MM.1S (cell line): Measurements from ENCODE around the gene CD6.

ENCODE experiments used
- CTCF ChIP-seq: fragments of 300-600 bp; sonication (generic); IDR thresholded peaks from 2 replicates; pipeline ENCODE4 v1.5.1; 2016; ENCODE audit warnings: antibody characterized with exemption, low read length, mixed read lengths
- EZH2 ChIP-seq: fragments of 300-600 bp; sonication (generic); optimal IDR thresholded peaks from 2 replicates; pipeline ENCODE3; 2017; ENCODE audit warnings: low read depth, mild to moderate bottlenecking, antibody characterized with exemption, low read length, mixed read lengths
- EZH2phosphoT487 ChIP-seq: fragments of 300-600 bp; sonication (generic); IDR thresholded peaks from 2 replicates; pipeline ENCODE4 v1.6.1; 2018; ENCODE audit warnings: antibody characterized with exemption, low read length

DNA sequence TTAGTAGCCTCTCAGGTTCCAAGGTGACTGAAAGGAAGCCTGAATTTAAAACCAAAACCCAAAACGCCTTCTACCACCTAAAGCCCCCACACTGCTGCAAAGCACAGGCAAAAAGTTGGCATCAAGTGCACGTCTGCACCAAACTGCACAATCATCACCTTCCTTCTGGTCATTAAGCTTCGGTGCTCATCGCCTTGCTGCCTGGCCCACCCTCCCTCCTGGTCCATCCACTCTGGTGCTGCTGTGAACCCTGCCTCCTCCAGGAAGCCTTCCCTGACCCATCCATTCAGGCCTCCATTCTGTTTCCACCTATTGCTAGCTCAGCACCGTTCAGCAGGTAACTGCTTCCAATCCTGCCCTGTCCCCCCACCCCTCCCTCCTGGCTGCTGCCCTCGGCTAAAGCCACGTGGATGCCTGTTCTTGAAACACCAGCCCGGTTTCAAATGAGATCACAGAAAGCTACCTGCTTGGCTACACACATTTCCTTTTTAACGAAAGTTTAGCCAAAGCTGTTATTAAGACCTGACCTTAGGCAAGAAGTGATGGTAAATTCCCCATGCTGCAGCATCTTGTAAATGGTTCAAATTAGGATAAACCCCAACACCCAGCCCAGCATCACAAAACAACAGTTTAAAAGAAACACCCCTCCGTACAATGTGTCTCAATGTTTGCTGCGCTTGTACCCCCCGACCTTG is 77.0 kb downstream of the CD6 start:
- TF ChIP-seq CTCF: no peak
- TF ChIP-seq EZH2: no peak
- TF ChIP-seq EZH2phosphoT487: no peak
